GM12878 (cell line): ENCODE results near the gene STON1. TPM values are rescaled to one million over a fixed set of nuclear protein-coding genes. Genes with fewer than 3 reads are reported as not detected.

Experiments
- ATAC-seq: fragments of 200-7000 bp; cut with Tn5 transposase; 3 replicates; pipeline ENCODE4 v1.9.1; 2020; ENCODE audit warnings: mild to moderate bottlenecking, moderate library complexity
- BruUV-seq: library from RNA; stranded (reverse); fragments of 400-500 nt; replicated peaks from 2 replicates; lab custom pipeline; 2021; lab: Mats Ljungman, UMichigan
- CTCF ChIA-PET: fragments of 300-600 bp; sonication (Branson Sonifier 250); formaldehyde crosslinking; extraction: SDS; loops from one replicate; lab custom pipeline; 2021; ENCODE audit warnings: inconsistent platforms; lab: Yijun Ruan, JAX
- POLR2A ChIA-PET: fragments of 350-600 bp; formaldehyde crosslinking; extraction: SDS; loops from one replicate; lab custom pipeline; 2021; ENCODE audit warnings: inconsistent platforms; lab: Charles Lee
- RAD21 ChIA-PET: fragments of 300-600 bp; sonication (Branson Sonifier 250); formaldehyde crosslinking; loops from one replicate; lab custom pipeline; 2023; ENCODE audit warnings: antibody characterized with exemption; ENCODE audit not compliant: unreplicated experiment; lab: Charles Lee
- SMC1A ChIA-PET: fragments of 300-600 bp; sonication (Branson Sonifier 250); formaldehyde crosslinking; loops from one replicate; lab custom pipeline; 2023; ENCODE audit not compliant: unreplicated experiment, uncharacterized antibody; lab: Charles Lee
- DNase-seq: peaks from one replicate; pipeline ENCODE4 v3.0.0-alpha.2; 2011; ENCODE audit warnings: low read depth, low spot score
- FAIRE-seq: peaks from 3 replicates; lab custom pipeline; 2011; peaks lifted over from hg19 to GRCh38; lab: Jason Lieb, UNC
- H2AFZ ChIP-seq: 2 replicates; pipeline ENCODE4 v1.6.0; 2011; ENCODE audit warnings: low read depth, low read length, control low read depth; ENCODE audit not compliant: control insufficient read depth
- H3K27ac ChIP-seq: 2 replicates; pipeline ENCODE4 v1.5.1; 2011; ENCODE audit warnings: control low read depth; ENCODE audit not compliant: control insufficient read depth, insufficient read depth
- H3K27me3 ChIP-seq, 2 experiments: replicated peaks in 1 of 2; 2 replicates each; pipeline versions ENCODE4 v1.6.0 to v1.6.1; 2011; ENCODE audit warnings: low read length in 1 of 2; ENCODE audit not compliant: control insufficient read depth in 2 of 2, insufficient read depth in 2 of 2
- H3K36me3 ChIP-seq, 2 experiments: 2 replicates each; pipeline ENCODE4 v1.5.1; 2011; ENCODE audit warnings: low read length in 1 of 2; ENCODE audit not compliant: control insufficient read depth in 2 of 2, insufficient read depth in 2 of 2
- H3K4me1 ChIP-seq: 2 replicates; pipeline ENCODE4 v1.6.1; 2011; ENCODE audit warnings: mild to moderate bottlenecking, low read length, moderate library complexity, mixed read lengths; ENCODE audit not compliant: control insufficient read depth, insufficient read depth
- H3K4me2 ChIP-seq: 2 replicates; pipeline ENCODE4 v1.6.0; 2011; ENCODE audit warnings: control low read depth; ENCODE audit not compliant: control insufficient read depth, insufficient read depth
- H3K4me3 ChIP-seq: fragments of 200-600 bp; sonication (generic); 2 replicates; pipeline ENCODE4 v1.5.1; 2016
- H3K79me2 ChIP-seq: 2 replicates; pipeline ENCODE4 v1.6.0; 2011; ENCODE audit warnings: low read length; ENCODE audit not compliant: control insufficient read depth, insufficient read depth
- H3K9ac ChIP-seq: 2 replicates; pipeline ENCODE4 v1.8.0; 2011; ENCODE audit warnings: low read length, control low read depth, mixed read lengths; ENCODE audit not compliant: control insufficient read depth, insufficient read depth
- H3K9me3 ChIP-seq: replicated peaks from 3 replicates; pipeline ENCODE4 v1.5.1; 2011; ENCODE audit warnings: mild to moderate bottlenecking, low read length; ENCODE audit not compliant: control insufficient read depth, insufficient read depth
- H4K20me1 ChIP-seq: 2 replicates; pipeline ENCODE4 v1.6.0; 2011; ENCODE audit not compliant: control insufficient read depth, insufficient read depth
- BRCA1 ChIP-seq: IDR thresholded peaks from 2 replicates; pipeline ENCODE4 v1.6.1; 2011; ENCODE audit warnings: low read depth, low read length, improper control_type of control experiment
- DPF2 ChIP-seq: fragments of 450-650 bp; IDR thresholded peaks from 2 replicates; pipeline ENCODE4 v1.6.1; 2017; ENCODE audit warnings: mild to moderate bottlenecking
- EP300 ChIP-seq, 2 experiments: fragments of 150-350 bp in 1 of 2; IDR thresholded peaks; 2 replicates each; pipeline ENCODE4 v1.6.1; 2011 to 2012; ENCODE audit warnings: low read depth in 2 of 2, low read length in 2 of 2, borderline replicate concordance in 1 of 2, improper control_type of control experiment in 1 of 2, inconsistent platforms in 1 of 2; ENCODE audit not compliant: control insufficient read depth in 1 of 2
- GABPA ChIP-seq: IDR thresholded peaks from 2 replicates; pipeline ENCODE4 v1.6.1; 2014; ENCODE audit warnings: antibody characterized with exemption, low read depth, mild to moderate bottlenecking, inconsistent platforms
- GATAD2B ChIP-seq: fragments of 450-650 bp; conservative IDR thresholded peaks from 2 replicates; pipeline ENCODE4 v1.6.1; 2017; ENCODE audit warnings: low read depth, mild to moderate bottlenecking, moderate library complexity
- NFXL1 ChIP-seq: fragments of 450-650 bp; IDR thresholded peaks from 2 replicates; pipeline ENCODE4 v1.6.1; 2017; ENCODE audit warnings: antibody characterized with exemption, mild to moderate bottlenecking, borderline replicate concordance
- NRF1 ChIP-seq: conservative IDR thresholded peaks from 2 replicates; pipeline ENCODE4 v1.6.1; 2011; ENCODE audit warnings: mild to moderate bottlenecking, low read depth, low read length, improper control_type of control experiment
- PAX5 ChIP-seq: IDR thresholded peaks from 2 replicates; pipeline ENCODE4 v1.6.1; 2011; ENCODE audit warnings: low read depth, low read length, borderline replicate concordance
- RFX5 ChIP-seq: IDR thresholded peaks from 2 replicates; pipeline ENCODE4 v1.6.1; 2011; ENCODE audit warnings: low read depth, low read length, improper control_type of control experiment
- SRF ChIP-seq, 2 experiments: IDR thresholded peaks; 2 replicates each; pipeline ENCODE4 v1.6.1; 2011; ENCODE audit warnings: low read depth in 2 of 2, low read length in 2 of 2, mild to moderate bottlenecking in 1 of 2, moderate library complexity in 1 of 2
- SUZ12 ChIP-seq: fragments of 200-600 bp; sonication (generic); IDR thresholded peaks from one replicate; pipeline ENCODE4 v1.6.1; 2018; ENCODE audit warnings: antibody characterized with exemption, mild to moderate bottlenecking; ENCODE audit not compliant: unreplicated experiment
- WGBS: methylation state at CpG from one replicate; pipeline ENCODE4 v1.1.6; 2016; ENCODE audit warnings: low lambda C conversion rate; ENCODE audit not compliant: insufficient replicate concordance, insufficient coverage; ENCODE audit errors: missing lambda C conversion rate; 5-methylcytosine and 5-hydroxymethylcytosine counted together
- in situ Hi-C: fragments of 300-500 bp; cut with MboI; formaldehyde crosslinking; loops from 9 replicates; pipeline ENCODE4 v1.14.3; 2018; ENCODE audit warnings: mixed read lengths
- intact Hi-C: fragments of 100-400 bp; cut with micrococcal nuclease; formaldehyde crosslinking; loops from one replicate; pipeline ENCODE4 v1.14.2; 2022; ENCODE audit not compliant: unreplicated experiment
- polyA plus RNA-seq, 11 experiments: library from polyadenylated mRNA; depleted of rRNA in 4 of 11; unstranded in 6 of 11; stranded (reverse) in 5 of 11; fragments of >200 nt; fragmentation: Nextera tagmentation in 4 of 11; fragmentation: Illumina TruSeq in 1 of 11; extraction: Ambion mirVana in 4 of 11; extraction: Trizol in 1 of 11; gene quantifications; 1 replicate in 1 of 11; 2 replicates in 10 of 11; pipeline versions ENCODE4 v1.2.1 to v1.2.3, GENCODE V29; 2011 to 2016; ENCODE audit warnings: inconsistent platforms in 2 of 11, missing spikeins in 2 of 11, low read depth in 1 of 11
- total RNA-seq, 4 experiments: library from RNA; depleted of rRNA in 3 of 4; stranded (reverse); fragments of >200 nt in 3 of 4; fragmentation: Illumina TruSeq in 1 of 4; extraction: Trizol in 1 of 4; gene quantifications; 2 replicates each; pipeline versions ENCODE4 v1.2.1 to v1.2.3, GENCODE V29; 2013 to 2021
- TF ChIP-seq, protein P1 (sequence below): fragments of 450-650 bp; IDR thresholded peaks from 2 replicates; pipeline ENCODE4 v1.6.1; 2017; ENCODE audit warnings: low read depth, mild to moderate bottlenecking, moderate library complexity
- TF ChIP-seq, protein P2 (sequence below): IDR thresholded peaks from 2 replicates; pipeline ENCODE4 v1.6.1; 2012; ENCODE audit warnings: low read depth, low read length, improper control_type of control experiment
- TF ChIP-seq, protein P3 (sequence below): fragments of 450-650 bp; formaldehyde crosslinking; IDR thresholded peaks from 2 replicates; pipeline ENCODE4 v1.5.0; 2022; ENCODE audit warnings: mild to moderate bottlenecking, missing genetic modification characterization
- TF ChIP-seq, protein P4 (sequence below): IDR thresholded peaks from 2 replicates; pipeline ENCODE4 v1.6.1; 2012; ENCODE audit warnings: low read depth, low read length, improper control_type of control experiment
- TF ChIP-seq, protein P5 (sequence below): IDR thresholded peaks from 2 replicates; pipeline ENCODE4 v1.6.1; 2011; ENCODE audit warnings: mild to moderate bottlenecking, low read depth, low read length, moderate library complexity; ENCODE audit not compliant: insufficient replicate concordance

The STON1 gene
- total and polyA plus RNA-seq, 10 of the 15 experiments (the other 5 are each of a cell fraction or from before 2014, with no cell fraction given), result 0.11 to 0.90 (median 0.22) TPM; not detected in 2

DNA sequence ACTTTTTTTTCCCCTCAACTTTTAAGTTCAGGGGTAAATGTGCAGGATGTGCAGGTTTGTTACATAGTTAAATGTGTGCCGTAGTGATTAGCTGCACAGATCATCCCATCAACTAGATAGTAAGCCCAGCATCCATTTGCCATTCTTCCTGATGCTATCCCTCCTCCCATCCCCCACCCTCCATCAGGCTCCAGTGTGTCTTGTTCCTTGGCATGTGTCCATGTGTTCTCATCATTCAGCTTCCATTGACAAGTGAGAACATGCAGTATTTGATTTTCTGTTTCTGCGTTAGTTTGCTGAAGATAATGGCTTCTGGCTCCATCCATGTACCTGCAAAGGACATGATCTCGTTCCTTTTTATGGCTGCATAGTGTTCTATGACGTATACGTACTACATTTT lies 47.2 kb upstream of the STON1 start:
- no peak for DNase-seq
- H3K36me3 ChIP-seq, result peaks cover 2 to 19% of the 10 kb centered on the region in 2 experiments
- H3K9me3 ChIP-seq, result no peaks in the 10 kb centered on the region
- FAIRE-seq, result no peak
- ChIA-PET POLR2A (no interaction called here), SMC1A (interaction anchor here (1.0 to 1.3 kb wide), 2 partner anchors 15 to 37 kb away, joined by 4 to 5 read pairs; no protein-coding TSS in a partner anchor), CTCF (interaction anchor here (1.7 kb wide), 1 partner anchor 23 kb away, joined by 3 read pairs; no protein-coding TSS in a partner anchor), RAD21 (no interaction called here)
- no TSS peak for BruUV-seq
- WGBS, result 80% methylated on average over 5 of the region's 5 CpGs
- no peaks in the 10 kb centered on the region for H3K79me2 ChIP-seq
- no peak overlapping the region for H2AFZ ChIP-seq
- H3K27ac ChIP-seq, result no peak overlapping the region
- in situ Hi-C loops, result no loop called here
- no peak for ATAC-seq
- H3K27me3 ChIP-seq, result no peaks in the 10 kb centered on the region
- H3K4me2 ChIP-seq, result no peak overlapping the region
- H4K20me1 ChIP-seq, result no peaks in the 10 kb centered on the region
- no peak overlapping the region for H3K4me3 ChIP-seq
- intact Hi-C loops, result no loop called here
- no peaks in the 10 kb centered on the region for H3K4me1 ChIP-seq
- H3K9ac ChIP-seq, result no peak overlapping the region
- TF ChIP-seq BRCA1, result no peak
- no peak for TF ChIP-seq DPF2
- no peak for TF ChIP-seq EP300 (IDR thresholded peaks at IDR 0.05; ENCODE audit: borderline replicate concordance in 1 of 2, control insufficient read depth in 1 of 2, low read depth in 2 of 2, low read length in 2 of 2)
- TF ChIP-seq, protein P1, sequence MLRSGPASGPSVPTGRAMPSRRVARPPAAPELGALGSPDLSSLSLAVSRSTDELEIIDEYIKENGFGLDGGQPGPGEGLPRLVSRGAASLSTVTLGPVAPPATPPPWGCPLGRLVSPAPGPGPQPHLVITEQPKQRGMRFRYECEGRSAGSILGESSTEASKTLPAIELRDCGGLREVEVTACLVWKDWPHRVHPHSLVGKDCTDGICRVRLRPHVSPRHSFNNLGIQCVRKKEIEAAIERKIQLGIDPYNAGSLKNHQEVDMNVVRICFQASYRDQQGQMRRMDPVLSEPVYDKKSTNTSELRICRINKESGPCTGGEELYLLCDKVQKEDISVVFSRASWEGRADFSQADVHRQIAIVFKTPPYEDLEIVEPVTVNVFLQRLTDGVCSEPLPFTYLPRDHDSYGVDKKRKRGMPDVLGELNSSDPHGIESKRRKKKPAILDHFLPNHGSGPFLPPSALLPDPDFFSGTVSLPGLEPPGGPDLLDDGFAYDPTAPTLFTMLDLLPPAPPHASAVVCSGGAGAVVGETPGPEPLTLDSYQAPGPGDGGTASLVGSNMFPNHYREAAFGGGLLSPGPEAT, result no peak
- TF ChIP-seq, protein P2, sequence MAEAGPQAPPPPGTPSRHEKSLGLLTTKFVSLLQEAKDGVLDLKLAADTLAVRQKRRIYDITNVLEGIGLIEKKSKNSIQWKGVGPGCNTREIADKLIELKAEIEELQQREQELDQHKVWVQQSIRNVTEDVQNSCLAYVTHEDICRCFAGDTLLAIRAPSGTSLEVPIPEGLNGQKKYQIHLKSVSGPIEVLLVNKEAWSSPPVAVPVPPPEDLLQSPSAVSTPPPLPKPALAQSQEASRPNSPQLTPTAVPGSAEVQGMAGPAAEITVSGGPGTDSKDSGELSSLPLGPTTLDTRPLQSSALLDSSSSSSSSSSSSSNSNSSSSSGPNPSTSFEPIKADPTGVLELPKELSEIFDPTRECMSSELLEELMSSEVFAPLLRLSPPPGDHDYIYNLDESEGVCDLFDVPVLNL, result no peak
- no peak for TF ChIP-seq NFXL1
- TF ChIP-seq SRF (IDR thresholded peaks at IDR 0.05; ENCODE audit: low read depth in 2 of 2, low read length in 2 of 2), result no peak
- TF ChIP-seq GABPA, result no peak
- no peak for TF ChIP-seq SUZ12
- TF ChIP-seq NRF1, result no peak
- TF ChIP-seq, protein P3, sequence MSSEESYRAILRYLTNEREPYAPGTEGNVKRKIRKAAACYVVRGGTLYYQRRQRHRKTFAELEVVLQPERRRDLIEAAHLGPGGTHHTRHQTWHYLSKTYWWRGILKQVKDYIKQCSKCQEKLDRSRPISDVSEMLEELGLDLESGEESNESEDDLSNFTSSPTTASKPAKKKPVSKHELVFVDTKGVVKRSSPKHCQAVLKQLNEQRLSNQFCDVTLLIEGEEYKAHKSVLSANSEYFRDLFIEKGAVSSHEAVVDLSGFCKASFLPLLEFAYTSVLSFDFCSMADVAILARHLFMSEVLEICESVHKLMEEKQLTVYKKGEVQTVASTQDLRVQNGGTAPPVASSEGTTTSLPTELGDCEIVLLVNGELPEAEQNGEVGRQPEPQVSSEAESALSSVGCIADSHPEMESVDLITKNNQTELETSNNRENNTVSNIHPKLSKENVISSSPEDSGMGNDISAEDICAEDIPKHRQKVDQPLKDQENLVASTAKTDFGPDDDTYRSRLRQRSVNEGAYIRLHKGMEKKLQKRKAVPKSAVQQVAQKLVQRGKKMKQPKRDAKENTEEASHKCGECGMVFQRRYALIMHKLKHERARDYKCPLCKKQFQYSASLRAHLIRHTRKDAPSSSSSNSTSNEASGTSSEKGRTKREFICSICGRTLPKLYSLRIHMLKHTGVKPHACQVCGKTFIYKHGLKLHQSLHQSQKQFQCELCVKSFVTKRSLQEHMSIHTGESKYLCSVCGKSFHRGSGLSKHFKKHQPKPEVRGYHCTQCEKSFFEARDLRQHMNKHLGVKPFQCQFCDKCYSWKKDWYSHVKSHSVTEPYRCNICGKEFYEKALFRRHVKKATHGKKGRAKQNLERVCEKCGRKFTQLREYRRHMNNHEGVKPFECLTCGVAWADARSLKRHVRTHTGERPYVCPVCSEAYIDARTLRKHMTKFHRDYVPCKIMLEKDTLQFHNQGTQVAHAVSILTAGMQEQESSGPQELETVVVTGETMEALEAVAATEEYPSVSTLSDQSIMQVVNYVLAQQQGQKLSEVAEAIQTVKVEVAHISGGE, result no peak
- no peak for TF ChIP-seq GATAD2B
- no peak for TF ChIP-seq RFX5
- TF ChIP-seq PAX5, result no peak
- TF ChIP-seq, protein P4, sequence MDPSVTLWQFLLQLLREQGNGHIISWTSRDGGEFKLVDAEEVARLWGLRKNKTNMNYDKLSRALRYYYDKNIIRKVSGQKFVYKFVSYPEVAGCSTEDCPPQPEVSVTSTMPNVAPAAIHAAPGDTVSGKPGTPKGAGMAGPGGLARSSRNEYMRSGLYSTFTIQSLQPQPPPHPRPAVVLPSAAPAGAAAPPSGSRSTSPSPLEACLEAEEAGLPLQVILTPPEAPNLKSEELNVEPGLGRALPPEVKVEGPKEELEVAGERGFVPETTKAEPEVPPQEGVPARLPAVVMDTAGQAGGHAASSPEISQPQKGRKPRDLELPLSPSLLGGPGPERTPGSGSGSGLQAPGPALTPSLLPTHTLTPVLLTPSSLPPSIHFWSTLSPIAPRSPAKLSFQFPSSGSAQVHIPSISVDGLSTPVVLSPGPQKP, result no peak
- TF ChIP-seq, protein P5, sequence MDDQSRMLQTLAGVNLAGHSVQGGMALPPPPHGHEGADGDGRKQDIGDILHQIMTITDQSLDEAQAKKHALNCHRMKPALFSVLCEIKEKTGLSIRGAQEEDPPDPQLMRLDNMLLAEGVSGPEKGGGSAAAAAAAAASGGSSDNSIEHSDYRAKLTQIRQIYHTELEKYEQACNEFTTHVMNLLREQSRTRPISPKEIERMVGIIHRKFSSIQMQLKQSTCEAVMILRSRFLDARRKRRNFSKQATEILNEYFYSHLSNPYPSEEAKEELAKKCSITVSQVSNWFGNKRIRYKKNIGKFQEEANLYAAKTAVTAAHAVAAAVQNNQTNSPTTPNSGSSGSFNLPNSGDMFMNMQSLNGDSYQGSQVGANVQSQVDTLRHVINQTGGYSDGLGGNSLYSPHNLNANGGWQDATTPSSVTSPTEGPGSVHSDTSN, result no peak
